ENCODE data around the gene TRPC5OS.

The TRPC5OS gene

GRCh38 chrX:111896148-111896547 lies 20.2 kb downstream of the TRPC5OS start:
- no peak for DNase-seq (ENCODE audit: low read depth)

- no peak for DNase-seq (ENCODE audit: low read depth)
These were observed 38.6 kb downstream of the TRPC5OS start for GRCh38 chrX:111914398-111915090.

DNA sequence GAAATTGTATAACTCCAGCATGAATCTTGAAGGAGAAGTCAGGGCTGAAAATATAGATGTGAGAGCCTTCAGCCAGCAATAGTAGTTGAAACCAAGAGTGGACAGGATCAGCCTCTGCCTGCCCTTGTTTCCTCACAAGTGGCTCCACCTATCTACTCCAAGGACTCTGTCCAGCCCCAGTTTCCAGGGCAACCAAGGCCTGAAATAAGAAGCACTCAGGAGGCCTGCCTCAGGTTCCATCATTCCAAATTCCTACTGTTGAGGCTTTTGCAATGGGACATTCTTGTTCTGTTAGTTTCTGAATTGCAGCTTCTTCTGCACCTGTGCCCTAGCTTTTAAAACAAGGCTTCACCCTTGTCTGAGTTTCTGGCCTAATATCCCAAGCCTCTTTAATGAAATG lies 41.6 kb downstream of the TRPC5OS start:
- no peak for DNase-seq (ENCODE audit: low read depth)

- DNase-seq (ENCODE audit: low read depth), result no peak
These were observed 52.5 kb downstream of the TRPC5OS start for GRCh38 chrX:111928456-111928855.
